Calu3 (cell line): ENCODE results near the gene AQP3. TPM values are rescaled to one million over a fixed set of nuclear protein-coding genes. Genes with fewer than 3 reads are reported as not detected.

Source experiments
- BruUV-seq: library from RNA; stranded (reverse); fragments of 400-500 nt; replicated peaks from 2 replicates; lab custom pipeline; 2021; lab: Mats Ljungman, UMichigan
- CTCF ChIA-PET: fragments of 300-600 bp; sonication (Branson Sonifier 250); formaldehyde crosslinking; loops from one replicate; lab custom pipeline; 2022; ENCODE audit warnings: antibody characterized with exemption; lab: Charles Lee
- DNase-seq: peaks from one replicate; pipeline ENCODE4 v3.0.0; 2022
- H3K27ac Mint-ChIP-seq: one replicate; pipeline ENCODE4 v1.8.0; 2022; ENCODE audit warnings: mixed read lengths; ENCODE audit not compliant: unreplicated experiment
- H3K27me3 Mint-ChIP-seq: one replicate; pipeline ENCODE4 v1.8.0; 2022; ENCODE audit warnings: mixed read lengths; ENCODE audit not compliant: unreplicated experiment
- H3K36me3 Mint-ChIP-seq: one replicate; pipeline ENCODE4 v1.8.0; 2022; ENCODE audit warnings: mild to moderate bottlenecking, moderate library complexity, mixed read lengths; ENCODE audit not compliant: insufficient read depth, unreplicated experiment
- H3K4me1 Mint-ChIP-seq: one replicate; pipeline ENCODE4 v1.8.0; 2022; ENCODE audit warnings: mild to moderate bottlenecking, low read depth, mixed read lengths; ENCODE audit not compliant: unreplicated experiment
- H3K4me3 Mint-ChIP-seq: one replicate; pipeline ENCODE4 v1.8.0; 2022; ENCODE audit warnings: mild to moderate bottlenecking, low read depth, moderate library complexity, mixed read lengths; ENCODE audit not compliant: unreplicated experiment
- H3K9me3 Mint-ChIP-seq: one replicate; pipeline ENCODE4 v1.8.0; 2022; ENCODE audit warnings: low read depth, mixed read lengths; ENCODE audit not compliant: unreplicated experiment
- CTCF ChIP-seq: fragments of 200-600 bp; IDR thresholded peaks from one replicate; pipeline ENCODE4 v1.8.0; 2022; ENCODE audit warnings: antibody characterized with exemption; ENCODE audit not compliant: unreplicated experiment
- intact Hi-C: fragments of 100-400 bp; cut with micrococcal nuclease; formaldehyde crosslinking; loops from one replicate; pipeline ENCODE4 v1.10.0; 2022; ENCODE audit not compliant: unreplicated experiment
- total RNA-seq: library from RNA; stranded (reverse); gene quantifications from 2 replicates; pipeline ENCODE4 v1.2.3, GENCODE V29; 2022

AQP3 gene
- total RNA-seq, 1 experiment from 2014 or later: 4.6 TPM

DNA sequence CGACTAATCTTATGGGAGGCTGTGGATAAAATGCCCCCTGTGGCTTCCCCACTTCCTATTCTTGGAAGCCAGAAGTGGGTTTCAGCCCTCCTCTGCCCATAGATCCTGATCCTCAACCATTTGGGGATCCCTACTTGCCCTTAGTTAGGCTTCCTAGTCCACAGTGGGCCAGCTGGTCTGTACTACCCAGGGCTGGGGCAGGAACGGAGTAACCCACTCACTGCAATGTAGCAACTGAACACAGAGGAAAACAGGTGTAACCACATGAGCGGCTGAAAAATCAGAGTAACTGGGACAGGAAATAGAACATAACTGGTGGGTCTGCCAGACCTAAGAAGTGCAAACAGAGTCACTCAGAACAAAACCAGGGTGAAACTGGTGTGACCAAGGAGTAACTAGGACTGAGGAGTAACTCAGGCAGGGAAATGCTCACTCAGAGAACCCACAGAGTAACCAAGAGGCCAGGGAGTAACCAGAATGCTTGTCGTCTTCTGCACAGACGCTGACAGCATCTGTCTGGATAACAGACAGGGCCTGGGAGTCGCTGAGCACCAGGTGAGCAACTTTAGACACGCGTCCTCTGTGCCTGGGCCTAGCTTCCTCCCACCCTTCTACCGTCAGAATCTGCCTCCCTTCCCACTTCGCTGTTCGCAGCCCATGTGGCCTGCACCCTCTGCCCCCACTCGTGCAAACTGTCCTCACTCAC, 1.0 kb downstream of the AQP3 start:
- H3K4me1 Mint-ChIP-seq: peaks cover 31% of the 10 kb centered on the region
- peak overlapping the region; percentile 63 for H3K27ac Mint-ChIP-seq
- peak overlapping the region; percentile 62 for H3K4me3 Mint-ChIP-seq
- TF ChIP-seq CTCF: no peak
- CTCF ChIA-PET: interaction anchor here (0.9 to 1.6 kb wide), 2 partner anchors 20 to 43 kb away, joined by 3 to 9 read pairs; no protein-coding TSS in a partner anchor
- peaks cover 8% of the 10 kb centered on the region for H3K36me3 Mint-ChIP-seq
- no peak for DNase-seq
- no peaks in the 10 kb centered on the region for H3K27me3 Mint-ChIP-seq
- H3K9me3 Mint-ChIP-seq: no peaks in the 10 kb centered on the region
- intact Hi-C loops: no loop called here
- no TSS peak for BruUV-seq

DNA sequence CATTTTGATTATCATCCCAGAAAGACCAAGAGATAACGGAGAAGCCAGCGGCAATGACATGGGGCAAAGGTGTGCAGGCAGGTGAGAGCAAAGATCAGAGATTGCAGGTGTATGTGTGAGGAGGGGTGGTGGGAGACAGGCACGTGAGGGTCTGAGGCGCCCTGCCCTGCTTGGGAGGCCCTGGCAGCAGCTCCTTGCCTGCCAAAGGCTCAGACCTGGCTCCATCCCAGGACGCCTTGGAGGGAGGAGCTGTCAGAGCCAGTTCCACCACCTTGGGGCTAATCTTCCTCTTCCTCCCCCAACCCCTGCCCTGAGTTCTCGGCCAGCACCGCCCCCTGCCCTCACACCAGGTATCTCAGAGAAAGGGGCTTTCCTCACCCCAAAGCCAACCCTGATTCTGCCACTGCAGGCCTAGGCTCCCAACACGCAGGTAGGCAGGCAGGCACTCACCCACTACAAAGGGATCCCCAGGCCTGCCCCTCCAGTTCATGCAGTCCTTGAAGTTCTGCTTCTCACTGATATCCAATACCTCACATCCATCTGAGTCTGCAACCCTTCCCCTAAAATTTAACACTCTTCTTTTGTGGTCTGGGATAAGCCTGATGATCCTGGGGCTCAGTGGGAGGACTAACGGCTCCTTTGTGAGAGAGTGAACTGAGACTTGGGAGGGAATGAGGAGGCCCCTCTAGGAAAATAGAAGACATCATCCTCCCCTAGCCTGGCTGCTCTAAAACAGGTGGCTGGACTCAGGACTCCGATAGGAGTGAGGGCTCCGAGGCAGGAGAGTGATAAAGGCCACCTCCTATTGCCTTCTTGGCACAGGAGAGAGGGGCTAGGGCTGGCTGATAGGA, 1.8 kb downstream of the AQP3 start:
- H3K9me3 Mint-ChIP-seq: no peaks in the 10 kb centered on the region
- H3K27ac Mint-ChIP-seq: peak overlapping the region; percentile 63
- H3K27me3 Mint-ChIP-seq: no peaks in the 10 kb centered on the region
- DNase-seq: peak; percentile 64
- CTCF ChIA-PET: interaction anchor here (0.8 kb wide), 1 partner anchor 30 kb away, joined by 3 read pairs; no protein-coding TSS in a partner anchor
- H3K36me3 Mint-ChIP-seq: peaks cover 8% of the 10 kb centered on the region
- intact Hi-C loops: no loop called here
- TF ChIP-seq CTCF: no peak
- peak overlapping the region; percentile 22 for H3K4me3 Mint-ChIP-seq
- H3K4me1 Mint-ChIP-seq: peaks cover 31% of the 10 kb centered on the region
- BruUV-seq: no TSS peak

DNA sequence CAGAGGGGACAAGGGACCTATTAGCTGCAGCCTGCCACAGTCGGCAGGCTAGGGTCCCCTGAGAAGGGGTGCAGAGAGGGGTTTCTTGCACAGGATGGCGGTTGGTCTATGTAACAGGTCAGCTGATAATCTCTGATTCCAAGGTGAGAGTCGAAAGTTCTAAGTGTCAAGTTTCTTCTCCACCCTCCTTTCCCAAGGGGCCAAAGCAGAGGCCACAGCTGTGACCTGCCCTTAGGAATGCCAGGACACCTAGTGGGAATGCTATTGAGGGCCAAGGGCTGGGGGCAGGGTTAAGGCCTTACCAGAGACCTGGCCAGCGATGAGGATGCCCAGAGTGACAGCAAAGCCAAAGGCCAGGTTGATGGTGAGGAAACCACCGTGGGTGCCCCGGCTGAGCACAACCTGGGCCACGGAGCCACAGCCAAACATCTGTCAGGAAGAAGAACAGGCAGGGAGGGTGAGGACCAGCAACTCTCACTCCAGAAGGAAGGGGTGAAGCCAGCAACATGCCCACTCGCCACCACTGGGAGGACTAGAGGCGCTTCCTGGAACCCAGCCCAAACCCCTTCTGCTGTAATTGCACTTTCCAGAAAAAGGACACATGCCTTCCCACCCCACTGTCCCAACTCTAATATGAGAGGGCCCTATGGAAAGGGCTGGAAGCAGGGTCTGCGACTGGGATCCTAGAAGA, 3.8 kb downstream of the AQP3 start:
- CTCF ChIA-PET: interaction anchor here (0.6 kb wide), 1 partner anchor 24 kb away, joined by 5 read pairs; no protein-coding TSS in a partner anchor
- no peak for DNase-seq
- no peaks in the 10 kb centered on the region for H3K27me3 Mint-ChIP-seq
- BruUV-seq: no TSS peak
- no peak overlapping the region for H3K4me3 Mint-ChIP-seq
- no peaks in the 10 kb centered on the region for H3K9me3 Mint-ChIP-seq
- intact Hi-C loops: no loop called here
- H3K27ac Mint-ChIP-seq: no peak overlapping the region
- TF ChIP-seq CTCF: no peak
- H3K36me3 Mint-ChIP-seq: peaks cover 8% of the 10 kb centered on the region
- H3K4me1 Mint-ChIP-seq: peaks cover 38% of the 10 kb centered on the region

DNA sequence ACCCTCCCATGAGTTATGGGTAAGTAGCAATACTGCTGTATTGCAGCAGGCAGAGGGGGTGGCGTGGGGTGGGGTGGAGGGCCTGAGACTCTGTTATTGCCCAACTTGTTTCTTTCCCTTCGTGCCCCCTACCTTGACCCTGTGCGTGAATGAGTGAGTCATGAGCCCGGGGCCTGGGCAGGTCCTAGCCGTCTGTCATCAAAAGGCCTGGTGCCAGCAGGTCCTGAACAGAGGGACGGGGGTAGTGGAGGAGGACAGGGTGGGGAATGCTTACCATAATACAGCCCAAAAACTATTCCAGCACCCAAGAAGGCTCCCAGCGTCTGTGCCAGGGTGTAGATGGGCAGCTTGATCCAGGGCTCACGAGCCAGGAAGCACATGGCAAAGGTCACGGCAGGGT, 4.3 kb downstream of the AQP3 start:
- Mint-ChIP-seq H3K27ac (no peak overlapping the region), H3K36me3 (peaks cover 8% of the 10 kb centered on the region), H3K4me1 (peaks cover 38% of the 10 kb centered on the region), H3K27me3 (no peaks in the 10 kb centered on the region), H3K4me3 (no peak overlapping the region), H3K9me3 (no peaks in the 10 kb centered on the region)
- CTCF ChIA-PET: interaction anchor here (0.6 to 1.5 kb wide), 2 partner anchors 10 to 23 kb away, joined by 5 to 8 read pairs; no protein-coding TSS in a partner anchor
- intact Hi-C loops: no loop called here
- no peak for TF ChIP-seq CTCF
- DNase-seq: peak; percentile 53
- BruUV-seq: no TSS peak
